Trophoblast cell (in vitro differentiated cells and primary cell): ENCODE results near the gene PCDHB3.
"Not testable (repeated sequence)": the region's sequence is repeated elsewhere in the genome, so short reads cannot be mapped to it uniquely, and the experiment has no call there.

Experiments used
- DNase-seq, 2 donors: peaks; one replicate each; pipeline ENCODE4 v3.0.0-alpha.2; 2016
- H2AFZ ChIP-seq: 2 replicates; pipeline ENCODE4 v1.6.1; 2013; ENCODE audit warnings: low read length, moderate library complexity, mild to moderate bottlenecking; ENCODE audit not compliant: insufficient read depth, poor library complexity
- H2AK5ac ChIP-seq: 2 replicates; pipeline ENCODE4 v1.6.1; 2013; ENCODE audit warnings: mild to moderate bottlenecking, low read length
- H2BK120ac ChIP-seq: 2 replicates; pipeline ENCODE4 v1.6.1; 2013; ENCODE audit warnings: low read length, mild to moderate bottlenecking, moderate library complexity; ENCODE audit not compliant: insufficient read depth, poor library complexity
- H2BK12ac ChIP-seq: 2 replicates; pipeline ENCODE4 v1.6.1; 2013; ENCODE audit warnings: mild to moderate bottlenecking, low read length, moderate library complexity
- H2BK5ac ChIP-seq: 2 replicates; pipeline ENCODE4 v1.6.1; 2013; ENCODE audit warnings: low read length, low read depth, moderate library complexity, mild to moderate bottlenecking; ENCODE audit not compliant: poor library complexity
- H3K14ac ChIP-seq: 2 replicates; pipeline ENCODE4 v1.6.1; 2013; ENCODE audit warnings: mild to moderate bottlenecking, low read length
- H3K18ac ChIP-seq: 2 replicates; pipeline ENCODE4 v1.6.1; 2013; ENCODE audit warnings: mild to moderate bottlenecking, low read length
- H3K23ac ChIP-seq: 2 replicates; pipeline ENCODE4 v1.6.1; 2013; ENCODE audit warnings: low read length
- H3K27ac ChIP-seq: 2 replicates; pipeline ENCODE4 v1.5.1; 2013; ENCODE audit warnings: low read depth, mild to moderate bottlenecking, inconsistent platforms, low read length, moderate library complexity
- H3K27me3 ChIP-seq: 2 replicates; pipeline ENCODE4 v1.6.1; 2013; ENCODE audit warnings: inconsistent platforms, mild to moderate bottlenecking, low read length, moderate library complexity; ENCODE audit not compliant: insufficient read depth
- H3K36me3 ChIP-seq, 2 experiments: 1 replicate in 1 of 2; 2 replicates in 1 of 2; pipeline ENCODE4 v1.6.1; 2013; ENCODE audit warnings: low read length in 2 of 2, mild to moderate bottlenecking in 2 of 2, moderate library complexity in 1 of 2; ENCODE audit not compliant: insufficient read depth in 2 of 2, control insufficient read depth in 1 of 2
- H3K4ac ChIP-seq: 2 replicates; pipeline ENCODE4 v1.6.1; 2013; ENCODE audit warnings: low read depth, mild to moderate bottlenecking, low read length, moderate library complexity
- H3K4me1 ChIP-seq, 2 experiments: 1 replicate in 1 of 2; 2 replicates in 1 of 2; pipeline ENCODE4 v1.6.1; 2013; ENCODE audit warnings: low read length in 2 of 2, mild to moderate bottlenecking in 2 of 2, moderate library complexity in 1 of 2; ENCODE audit not compliant: insufficient read depth in 2 of 2, control insufficient read depth in 1 of 2
- H3K4me2 ChIP-seq: 2 replicates; pipeline ENCODE4 v1.6.1; 2013; ENCODE audit warnings: inconsistent platforms, mild to moderate bottlenecking, low read length, moderate library complexity
- H3K4me3 ChIP-seq: 2 replicates; pipeline ENCODE4 v1.5.1; 2013; ENCODE audit warnings: mild to moderate bottlenecking, low read depth, low read length, inconsistent platforms
- H3K79me1 ChIP-seq: one replicate; pipeline ENCODE4 v1.6.1; 2013; ENCODE audit warnings: low read length
- H3K79me2 ChIP-seq: 2 replicates; pipeline ENCODE4 v1.6.1; 2013; ENCODE audit warnings: low read length, mild to moderate bottlenecking; ENCODE audit not compliant: control insufficient read depth, insufficient read depth, poor library complexity
- H3K9ac ChIP-seq: 2 replicates; pipeline ENCODE4 v1.6.1; 2013; ENCODE audit warnings: mild to moderate bottlenecking, low read length
- H3K9me3 ChIP-seq: 2 replicates; pipeline ENCODE4 v1.6.1; 2013; ENCODE audit warnings: low read depth, mild to moderate bottlenecking, control low read depth, inconsistent platforms, low read length; ENCODE audit not compliant: insufficient read depth
- H4K12ac ChIP-seq: 2 replicates; pipeline ENCODE4 v1.6.1; 2013; ENCODE audit warnings: low read depth, mild to moderate bottlenecking, low read length, moderate library complexity
- H4K8ac ChIP-seq: 2 replicates; pipeline ENCODE4 v1.6.1; 2013; ENCODE audit warnings: low read depth, mild to moderate bottlenecking, low read length, moderate library complexity
- H4K91ac ChIP-seq: one replicate; pipeline ENCODE4 v1.6.1; 2013; ENCODE audit warnings: low read depth, mild to moderate bottlenecking, low read length, moderate library complexity
- WGBS: extraction: QIAGEN DNeasy Blood & Tissue Kit; methylation state at CpG from one replicate; pipeline ENCODE4 v1.1.7; 2013; ENCODE audit warnings: missing lambda C conversion rate; ENCODE audit not compliant: insufficient read length, insufficient coverage; ENCODE audit errors: extremely low coverage; 5-methylcytosine and 5-hydroxymethylcytosine counted together

Gene PCDHB3

DNA sequence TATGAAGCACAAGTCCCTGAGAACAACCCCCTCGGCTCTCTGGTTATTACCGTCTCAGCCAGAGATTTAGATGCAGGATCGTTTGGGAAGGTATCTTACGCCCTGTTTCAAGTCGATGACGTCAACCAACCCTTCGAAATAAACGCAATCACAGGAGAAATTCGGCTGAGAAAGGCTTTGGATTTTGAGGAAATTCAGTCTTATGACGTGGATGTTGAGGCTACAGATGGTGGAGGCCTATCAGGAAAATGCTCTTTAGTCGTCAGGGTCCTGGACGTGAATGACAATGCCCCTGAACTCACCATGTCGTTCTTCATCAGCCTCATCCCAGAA, 50.7 kb downstream of the PCDHB3 start:
- no peak overlapping the region for H3K4me2 ChIP-seq
- no peaks in the 10 kb centered on the region for H3K27me3 ChIP-seq
- H3K36me3 ChIP-seq: no peaks in the 10 kb centered on the region
- H2BK5ac ChIP-seq: no peak overlapping the region
- H3K79me1 ChIP-seq: no peaks in the 10 kb centered on the region
- no peak overlapping the region for H3K14ac ChIP-seq
- H3K4me1 ChIP-seq: no peaks in the 10 kb centered on the region
- no peak overlapping the region for H3K4ac ChIP-seq
- H3K18ac ChIP-seq: no peak overlapping the region
- no peak overlapping the region for H2AK5ac ChIP-seq
- no peak for DNase-seq
- no peak overlapping the region for H4K91ac ChIP-seq
- no peak overlapping the region for H3K4me3 ChIP-seq
- no peak overlapping the region for H3K27ac ChIP-seq
- WGBS: no CpG with 5 or more reads among the region's 13 CpGs
- no peaks in the 10 kb centered on the region for H3K79me2 ChIP-seq
- H3K23ac ChIP-seq: no peak overlapping the region
- H3K9ac ChIP-seq: no peak overlapping the region
- H4K8ac ChIP-seq: no peak overlapping the region
- peaks cover 2% of the 10 kb centered on the region for H3K9me3 ChIP-seq
- no peak overlapping the region for H2BK120ac ChIP-seq
- no peak overlapping the region for H2BK12ac ChIP-seq
- H4K12ac ChIP-seq: no peak overlapping the region
- H2AFZ ChIP-seq: no peak overlapping the region

DNA sequence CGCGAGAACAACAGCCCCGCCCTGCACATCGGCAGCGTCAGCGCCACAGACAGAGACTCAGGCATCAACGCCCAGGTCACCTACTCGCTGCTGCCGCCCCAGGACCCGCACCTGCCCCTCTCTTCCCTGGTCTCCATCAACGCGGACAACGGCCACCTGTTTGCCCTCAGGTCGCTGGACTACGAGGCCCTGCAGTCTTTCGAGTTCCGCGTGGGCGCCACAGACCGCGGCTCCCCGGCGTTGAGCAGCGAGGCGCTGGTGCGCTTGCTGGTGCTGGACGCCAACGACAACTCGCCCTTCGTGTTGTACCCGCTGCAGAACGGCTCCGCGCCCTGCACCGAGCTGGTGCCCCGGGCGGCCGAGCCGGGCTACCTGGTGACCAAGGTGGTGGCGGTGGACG, 51.4 kb downstream of the PCDHB3 start:
- not testable (repeated sequence) for DNase-seq, H2AFZ ChIP-seq, H3K27me3 ChIP-seq, H3K9ac ChIP-seq, H3K4me3 ChIP-seq, H3K27ac ChIP-seq, H3K79me2 ChIP-seq, H3K79me1 ChIP-seq, H3K36me3 ChIP-seq, H3K4me1 ChIP-seq, H2BK12ac ChIP-seq, H3K23ac ChIP-seq, H4K8ac ChIP-seq, H2BK120ac ChIP-seq, H3K9me3 ChIP-seq, H3K14ac ChIP-seq, H4K12ac ChIP-seq, H3K4me2 ChIP-seq, H3K4ac ChIP-seq, H2BK5ac ChIP-seq, H3K18ac ChIP-seq, H4K91ac ChIP-seq, H2AK5ac ChIP-seq
- no CpG with 5 or more reads among the region's 41 CpGs for WGBS

DNA sequence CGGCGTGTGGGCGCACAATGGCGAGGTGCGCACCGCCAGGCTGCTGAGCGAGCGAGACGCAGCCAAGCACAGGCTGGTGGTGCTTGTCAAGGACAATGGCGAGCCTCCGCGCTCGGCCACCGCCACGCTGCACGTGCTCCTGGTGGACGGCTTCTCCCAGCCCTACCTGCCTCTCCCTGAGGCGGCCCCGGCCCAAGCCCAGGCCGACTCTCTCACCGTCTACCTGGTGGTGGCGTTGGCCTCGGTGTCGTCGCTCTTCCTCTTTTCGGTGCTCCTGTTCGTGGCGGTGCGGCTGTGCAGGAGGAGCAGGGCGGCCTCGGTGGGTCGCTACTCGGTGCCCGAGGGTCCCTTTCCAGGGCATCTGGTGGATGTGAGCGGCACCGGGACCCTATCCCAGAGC, 51.8 kb downstream of the PCDHB3 start:
- not testable (repeated sequence) for H3K79me1 ChIP-seq, H2AFZ ChIP-seq, H3K4me2 ChIP-seq, H3K18ac ChIP-seq, H2BK120ac ChIP-seq, H3K27me3 ChIP-seq, H2BK12ac ChIP-seq, H3K36me3 ChIP-seq, H3K14ac ChIP-seq, H3K27ac ChIP-seq, H2AK5ac ChIP-seq, H3K9me3 ChIP-seq, H4K8ac ChIP-seq, H4K12ac ChIP-seq, H3K4ac ChIP-seq, H4K91ac ChIP-seq, H2BK5ac ChIP-seq, DNase-seq, H3K23ac ChIP-seq, H3K4me1 ChIP-seq, H3K4me3 ChIP-seq, H3K79me2 ChIP-seq, H3K9ac ChIP-seq
- WGBS: no CpG with 5 or more reads among the region's 36 CpGs
